Spleen (tissue), 11 donors: ENCODE measurements around the gene TENM4. TPM values are rescaled to one million over a fixed set of nuclear protein-coding genes. Genes with fewer than 3 reads are reported as not detected.
"Not testable (repeated sequence)": the region's sequence is repeated elsewhere in the genome, so short reads cannot be mapped to it uniquely, and the experiment has no call there.

Experiments used
- DNase-seq: peaks from one replicate; pipeline ENCODE4 v3.0.0-alpha.2; 2020
- H3K27ac ChIP-seq, 8 donors: fragments of 200-600 bp; sonication (generic) in 7 of 8; 1 replicate in 4 of 8; 2 replicates in 4 of 8; pipeline versions ENCODE4 v1.5.0 to v1.8.0; 2016 to 2021; ENCODE audit warnings: inconsistent platforms in 4 of 8, mild to moderate bottlenecking in 4 of 8, moderate library complexity in 1 of 8
- H3K27me3 ChIP-seq, 7 donors: fragments of 200-600 bp; sonication (generic) in 6 of 7; replicated peaks in 1 of 7; 1 replicate in 4 of 7; 2 replicates in 3 of 7; pipeline versions ENCODE4 v1.5.0 to v1.8.0; 2016 to 2021; ENCODE audit warnings: inconsistent platforms in 3 of 7, mild to moderate bottlenecking in 1 of 7
- H3K36me3 ChIP-seq, 6 donors: fragments of 200-600 bp; sonication (generic) in 5 of 6; 1 replicate in 4 of 6; 2 replicates in 2 of 6; pipeline versions ENCODE4 v1.5.0 to v1.8.0; 2016 to 2021; ENCODE audit warnings: inconsistent platforms in 2 of 6
- H3K4me1 ChIP-seq, 6 donors: fragments of 200-600 bp; sonication (generic) in 5 of 6; 1 replicate in 3 of 6; 2 replicates in 3 of 6; pipeline versions ENCODE4 v1.5.0 to v1.8.0; 2016 to 2021; ENCODE audit warnings: inconsistent platforms in 3 of 6
- H3K4me3 ChIP-seq, 8 donors: fragments of 200-600 bp; sonication (generic) in 7 of 8; 1 replicate in 4 of 8; 2 replicates in 4 of 8; pipeline versions ENCODE4 v1.5.0 to v1.8.0; 2016 to 2021; ENCODE audit warnings: inconsistent platforms in 4 of 8, mild to moderate bottlenecking in 4 of 8, moderate library complexity in 2 of 8
- H3K9me3 ChIP-seq, 8 donors: fragments of 200-600 bp; sonication (generic) in 7 of 8; 1 replicate in 4 of 8; 2 replicates in 4 of 8; pipeline versions ENCODE4 v1.5.0 to v1.8.0; 2016 to 2021; ENCODE audit warnings: inconsistent platforms in 4 of 8
- CTCF ChIP-seq, 11 experiments: fragments of 200-600 bp in 7 of 11; fragments of 450-650 bp in 4 of 11; sonication (generic) in 4 of 11; IDR thresholded peaks in 8 of 11; conservative IDR thresholded peaks in 3 of 11; 1 replicate in 7 of 11; 2 replicates in 4 of 11; pipeline versions ENCODE4 v1.4.0 to v1.8.0; 2016 to 2021; ENCODE audit warnings: antibody characterized with exemption in 11 of 11, inconsistent platforms in 4 of 11, mild to moderate bottlenecking in 1 of 11
- POLR2A ChIP-seq, 3 donors: fragments of 450-650 bp; IDR thresholded peaks; one replicate each; pipeline ENCODE4 v1.5.1; 2017; ENCODE audit warnings: antibody characterized with exemption in 3 of 3, mild to moderate bottlenecking in 1 of 3
- POLR2AphosphoS5 ChIP-seq, 3 donors: sonication (generic); formaldehyde crosslinking; IDR thresholded peaks; one replicate each; pipeline ENCODE4 v1.5.1; 2017; ENCODE audit warnings: antibody characterized with exemption in 3 of 3
- WGBS, 5 donors: extraction: QIAGEN DNeasy Blood & Tissue Kit in 3 of 5; methylation state at CpG; one replicate each; pipeline versions ENCODE4 v1.1.5 to v1.1.7; 2013 to 2018; 5-methylcytosine and 5-hydroxymethylcytosine counted together
- intact Hi-C: fragments of 100-400 bp; cut with DNase I; formaldehyde crosslinking; loops from one replicate; pipeline ENCODE4 v1.15.0; 2023; ENCODE audit warnings: low total_unique reads
- polyA plus RNA-seq, 3 donors: library from polyadenylated mRNA; stranded (reverse); fragments of 200-250 nt; gene quantifications; one replicate each; pipeline ENCODE4 v1.2.1, GENCODE V29; 2013
- total RNA-seq, 7 donors: library from RNA; depleted of rRNA in 3 of 7; stranded (reverse); fragments of >200 nt in 3 of 7; fragmentation: NEBNext Ultra II Directional in 4 of 7; extraction: Animal tissue kit (Norgen Biotek cat#: 25700) in 4 of 7; gene quantifications; one replicate each; pipeline versions ENCODE4 v1.1.0 to v1.2.1, GENCODE V29; 2016 to 2021
- donor health status: healthy with polysubstance abuse.
- donor health status: DM: no; HTN: no; CAD: no; lungs with moderate emphysema.
- donor health status: DM: no; HTN: no; CAD: no.
- donor health status: Bipolar disorder and iron deficiency.
- donor health status: healthy.
- donor health status: DM: no; HTN: no; CAD: no.
- donor health status: DM: yes; HTN: yes; CAD: no.

The TENM4 gene
- total and polyA plus RNA-seq, 10 donors: 0.09 to 4.5 (median 1.2) TPM

- intact Hi-C loops: no loop called here
- no peaks in the 10 kb centered on the region for H3K4me1 ChIP-seq
- H3K36me3 ChIP-seq: no peaks in the 10 kb centered on the region
- TF ChIP-seq CTCF (IDR thresholded peaks at IDR 0.05 in 8 of 11, conservative IDR thresholded peaks at IDR 0.05 in 3 of 11) (no peak), POLR2AphosphoS5 (IDR thresholded peaks at IDR 0.05) (no peak), POLR2A (IDR thresholded peaks at IDR 0.05) (no peak)
- peaks cover 0 to 8% (median 1%) of the 10 kb centered on the region in 8 donors for H3K9me3 ChIP-seq
- H3K27me3 ChIP-seq: no peaks in the 10 kb centered on the region
- no peak overlapping the region for H3K27ac ChIP-seq
- H3K4me3 ChIP-seq: no peak overlapping the region
- no peak for DNase-seq
- WGBS, 5 donors: 56 to 69% (median 62%) methylated on average over 2 of the region's 2 CpGs
These were observed 248.0 kb downstream of the TENM4 start for GRCh38 chr11:79192836-79193235.

- WGBS, 5 donors: 93 to 97% (median 95%) methylated on average over 4 to 29 of the region's 29 CpGs
- H3K36me3 ChIP-seq, H3K4me1 ChIP-seq, DNase-seq, H3K27me3 ChIP-seq, H3K4me3 ChIP-seq, H3K27ac ChIP-seq, intact Hi-C loops: not testable (repeated sequence)
- H3K9me3 ChIP-seq: peaks cover 0 to 16% (median 6%) of the 10 kb centered on the region in 8 donors
These were observed 249.1 kb downstream of the TENM4 start for GRCh38 chr11:79191716-79192115.

DNA sequence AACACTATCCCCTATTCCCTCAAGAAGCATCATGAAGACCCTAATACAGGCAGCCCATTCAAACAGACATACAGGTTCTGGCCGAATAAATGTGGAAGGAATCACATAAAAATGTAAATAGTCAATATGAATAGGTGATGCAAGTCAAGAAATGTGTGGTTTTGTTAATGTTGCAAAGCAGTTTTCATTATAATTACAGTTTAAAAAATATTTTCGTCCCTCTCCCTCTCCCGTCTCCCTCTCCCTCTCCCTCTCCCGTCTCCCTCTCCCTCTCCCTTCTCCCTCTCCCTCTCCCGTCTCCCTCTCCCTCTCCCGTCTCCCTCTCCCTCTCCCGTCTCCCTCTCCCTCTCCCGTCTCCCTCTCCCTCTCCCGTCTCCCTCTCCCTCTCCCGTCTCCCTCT lies 250.3 kb downstream of the TENM4 start:
- H3K9me3 ChIP-seq: peaks cover 0 to 16% (median 6%) of the 10 kb centered on the region in 8 donors
- intact Hi-C loops, H3K4me1 ChIP-seq, H3K36me3 ChIP-seq, H3K4me3 ChIP-seq, H3K27me3 ChIP-seq, DNase-seq, H3K27ac ChIP-seq: not testable (repeated sequence)
- WGBS, 5 donors: 84 to 95% (median 88%) methylated on average over 3 to 8 of the region's 10 CpGs

DNA sequence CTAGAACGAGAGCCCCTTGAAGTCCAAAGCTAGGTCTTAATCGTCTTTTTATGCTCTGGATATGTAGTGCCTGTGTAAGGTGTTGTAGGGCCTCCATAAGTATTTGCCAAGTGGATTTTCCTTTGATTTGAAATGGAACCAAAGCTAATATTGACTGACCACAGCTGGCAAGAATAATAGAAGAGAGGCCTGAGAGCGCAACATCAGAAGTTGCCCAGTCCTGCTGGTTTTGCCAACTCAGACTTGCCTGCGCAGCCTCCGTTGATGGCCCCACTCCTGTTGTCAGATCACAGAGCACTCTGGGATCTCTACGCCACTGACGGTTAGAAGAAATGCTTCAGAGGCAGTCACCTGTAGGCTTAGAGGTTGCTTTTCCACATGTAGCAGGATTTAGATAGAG lies 251.2 kb downstream of the TENM4 start:
- Histone ChIP-seq H3K36me3 (no peaks in the 10 kb centered on the region), H3K9me3 (peaks cover 0 to 16% (median 6%) of the 10 kb centered on the region in 8 donors), H3K4me1 (no peaks in the 10 kb centered on the region), H3K27me3 (no peaks in the 10 kb centered on the region), H3K4me3 (no peak overlapping the region), H3K27ac (no peak overlapping the region)
- WGBS, 5 donors: 81 to 94% (median 92%) methylated on average over 7 of the region's 7 CpGs
- TF ChIP-seq POLR2A (IDR thresholded peaks at IDR 0.05) (no peak), CTCF (IDR thresholded peaks at IDR 0.05 in 8 of 11, conservative IDR thresholded peaks at IDR 0.05 in 3 of 11) (no peak), POLR2AphosphoS5 (IDR thresholded peaks at IDR 0.05) (no peak)
- intact Hi-C loops: no loop called here
- DNase-seq: no peak

- Histone ChIP-seq H3K9me3 (peaks cover 0 to 16% (median 6%) of the 10 kb centered on the region in 8 donors), H3K36me3 (no peaks in the 10 kb centered on the region), H3K27ac (no peak overlapping the region), H3K4me1 (no peaks in the 10 kb centered on the region), H3K27me3 (no peaks in the 10 kb centered on the region), H3K4me3 (no peak overlapping the region)
- intact Hi-C loops: no loop called here
- TF ChIP-seq CTCF (IDR thresholded peaks at IDR 0.05 in 8 of 11, conservative IDR thresholded peaks at IDR 0.05 in 3 of 11) (no peak), POLR2AphosphoS5 (IDR thresholded peaks at IDR 0.05) (no peak), POLR2A (IDR thresholded peaks at IDR 0.05) (no peak)
- 53 to 62% (median 57%) methylated on average over 2 of the region's 2 CpGs for WGBS, 5 donors
- DNase-seq: no peak
These were observed 251.8 kb downstream of the TENM4 start for GRCh38 chr11:79189055-79189454.
